ENCODE measurements around the gene BBS1. TPM values are rescaled to one million over a fixed set of nuclear protein-coding genes. Genes with fewer than 3 reads are reported as not detected.

The BBS1 gene
- total RNA-seq, 1 experiment from 2014 or later = 32.2 TPM

- no peak for DNase-seq
- no TSS peak for BruUV-seq (replicated peaks)
- no peaks in the 10 kb centered on the region for H3K27me3 Mint-ChIP-seq (ENCODE audit: unreplicated experiment)
- no peak overlapping the region for H3K4me3 Mint-ChIP-seq (ENCODE audit: low read depth, unreplicated experiment)
- H3K4me1 Mint-ChIP-seq (ENCODE audit: low read depth, unreplicated experiment) = no peaks in the 10 kb centered on the region
- peaks cover 21% of the 10 kb centered on the region for H3K36me3 Mint-ChIP-seq (ENCODE audit: insufficient read depth, unreplicated experiment)
- CTCF ChIA-PET = no interaction called here
- no peak overlapping the region for H3K27ac Mint-ChIP-seq (ENCODE audit: unreplicated experiment)
- no peaks in the 10 kb centered on the region for H3K9me3 Mint-ChIP-seq (ENCODE audit: low read depth, unreplicated experiment)
- no peak for TF ChIP-seq CTCF (IDR thresholded peaks at IDR 0.05; ENCODE audit: unreplicated experiment)
- intact Hi-C loops (cut with micrococcal nuclease; ENCODE audit: unreplicated experiment) = no loop called here
Observed at GRCh38 chr11:66530927-66531709, 20.7 kb downstream of the BBS1 start.

- CTCF ChIA-PET = no interaction called here
- H3K4me3 Mint-ChIP-seq (ENCODE audit: low read depth, unreplicated experiment) = no peak overlapping the region
- no peak overlapping the region for H3K27ac Mint-ChIP-seq (ENCODE audit: unreplicated experiment)
Observed at GRCh38 chr11:66531841-66532240, 21.4 kb downstream of the BBS1 start.

GRCh38 chr11:66532784-66533183 lies 22.3 kb downstream of the BBS1 start:
- H3K27me3 Mint-ChIP-seq (ENCODE audit: unreplicated experiment) = no peaks in the 10 kb centered on the region
- H3K4me1 Mint-ChIP-seq (ENCODE audit: low read depth, unreplicated experiment) = no peaks in the 10 kb centered on the region
- BruUV-seq (replicated peaks) = no TSS peak
- no peak overlapping the region for H3K27ac Mint-ChIP-seq (ENCODE audit: unreplicated experiment)
- no peak overlapping the region for H3K4me3 Mint-ChIP-seq (ENCODE audit: low read depth, unreplicated experiment)
- peaks cover 18% of the 10 kb centered on the region for H3K36me3 Mint-ChIP-seq (ENCODE audit: insufficient read depth, unreplicated experiment)
- H3K9me3 Mint-ChIP-seq (ENCODE audit: low read depth, unreplicated experiment) = no peaks in the 10 kb centered on the region
- DNase-seq = no peak
- CTCF ChIA-PET = no interaction called here
- TF ChIP-seq CTCF (IDR thresholded peaks at IDR 0.05; ENCODE audit: unreplicated experiment) = no peak
- intact Hi-C loops (cut with micrococcal nuclease; ENCODE audit: unreplicated experiment) = no loop called here

More at GRCh38 chr11:66531841-66532240, 21.4 kb downstream of the BBS1 start:
- no peak for TF ChIP-seq CTCF (IDR thresholded peaks at IDR 0.05; ENCODE audit: unreplicated experiment)
- DNase-seq = no peak
- Mint-ChIP-seq H3K36me3 (ENCODE audit: insufficient read depth, unreplicated experiment) (peaks cover 14% of the 10 kb centered on the region), H3K4me1 (ENCODE audit: low read depth, unreplicated experiment) (no peaks in the 10 kb centered on the region), H3K27me3 (ENCODE audit: unreplicated experiment) (no peaks in the 10 kb centered on the region), H3K9me3 (ENCODE audit: low read depth, unreplicated experiment) (no peaks in the 10 kb centered on the region)
- no TSS peak for BruUV-seq (replicated peaks)
- intact Hi-C loops (cut with micrococcal nuclease; ENCODE audit: unreplicated experiment) = no loop called here

GRCh38 chr11:66539170-66539869 lies 28.9 kb downstream of the BBS1 start:
- no peak for DNase-seq
- Mint-ChIP-seq H3K4me3 (ENCODE audit: low read depth, unreplicated experiment) (no peak overlapping the region), H3K27me3 (ENCODE audit: unreplicated experiment) (no peaks in the 10 kb centered on the region), H3K27ac (ENCODE audit: unreplicated experiment) (no peak overlapping the region), H3K4me1 (ENCODE audit: low read depth, unreplicated experiment) (peaks cover 3% of the 10 kb centered on the region), H3K9me3 (ENCODE audit: low read depth, unreplicated experiment) (no peaks in the 10 kb centered on the region), H3K36me3 (ENCODE audit: insufficient read depth, unreplicated experiment) (peaks cover 33% of the 10 kb centered on the region)
- TF ChIP-seq CTCF (IDR thresholded peaks at IDR 0.05; ENCODE audit: unreplicated experiment) = no peak
- CTCF ChIA-PET = no interaction called here
- intact Hi-C loops (cut with micrococcal nuclease; ENCODE audit: unreplicated experiment) = no loop called here
- no TSS peak for BruUV-seq (replicated peaks)
